SK-N-MC (cell line): ENCODE results near the gene SLC66A2.
"Not testable (repeated sequence)": the region's sequence is repeated elsewhere in the genome, so short reads cannot be mapped to it uniquely, and the experiment has no call there.

Experiments used
- DNase-seq: peaks from one replicate; pipeline ENCODE4 v3.0.0-alpha.2; 2011; ENCODE audit warnings: low read depth, low spot score
- H3K27ac ChIP-seq: fragments of 200-600 bp; sonication (generic); 2 replicates; pipeline ENCODE4 v1.5.1; 2016; ENCODE audit warnings: mixed run types
- H3K36me3 ChIP-seq: fragments of 200-600 bp; sonication (generic); 2 replicates; pipeline ENCODE4 v1.6.1; 2017; ENCODE audit warnings: antibody characterized with exemption, low read length, mixed read lengths; ENCODE audit not compliant: insufficient read depth
- H3K4me3 ChIP-seq: fragments of 200-600 bp; sonication (generic); 2 replicates; pipeline ENCODE4 v1.5.1; 2016
- H3K9ac ChIP-seq: fragments of 200-600 bp; sonication (generic); 2 replicates; pipeline ENCODE4 v1.8.0; 2017; ENCODE audit warnings: mixed run types, mixed read lengths; ENCODE audit not compliant: insufficient read length
- H3K9me3 ChIP-seq: fragments of 200-600 bp; sonication (generic); 2 replicates; pipeline ENCODE4 v1.6.1; 2017; ENCODE audit warnings: low read depth, mild to moderate bottlenecking, antibody characterized with exemption, low read length, moderate library complexity, mixed read lengths
- EZH2 ChIP-seq: fragments of 200-600 bp; sonication (generic); IDR thresholded peaks from one replicate; pipeline ENCODE4 v1.6.1; 2017; ENCODE audit warnings: antibody characterized with exemption
- FOXP2 ChIP-seq: optimal IDR thresholded peaks from 2 replicates; pipeline ENCODE3; 2011; ENCODE audit warnings: mild to moderate bottlenecking, moderate library complexity; ENCODE audit not compliant: insufficient read depth; ENCODE audit errors: extremely low read length, control extremely low read depth
- POLR2AphosphoS5 ChIP-seq: IDR thresholded peaks from 2 replicates; pipeline ENCODE4 v1.6.1; 2012; ENCODE audit warnings: mild to moderate bottlenecking, low read depth, low read length, borderline replicate concordance

The SLC66A2 gene

DNA sequence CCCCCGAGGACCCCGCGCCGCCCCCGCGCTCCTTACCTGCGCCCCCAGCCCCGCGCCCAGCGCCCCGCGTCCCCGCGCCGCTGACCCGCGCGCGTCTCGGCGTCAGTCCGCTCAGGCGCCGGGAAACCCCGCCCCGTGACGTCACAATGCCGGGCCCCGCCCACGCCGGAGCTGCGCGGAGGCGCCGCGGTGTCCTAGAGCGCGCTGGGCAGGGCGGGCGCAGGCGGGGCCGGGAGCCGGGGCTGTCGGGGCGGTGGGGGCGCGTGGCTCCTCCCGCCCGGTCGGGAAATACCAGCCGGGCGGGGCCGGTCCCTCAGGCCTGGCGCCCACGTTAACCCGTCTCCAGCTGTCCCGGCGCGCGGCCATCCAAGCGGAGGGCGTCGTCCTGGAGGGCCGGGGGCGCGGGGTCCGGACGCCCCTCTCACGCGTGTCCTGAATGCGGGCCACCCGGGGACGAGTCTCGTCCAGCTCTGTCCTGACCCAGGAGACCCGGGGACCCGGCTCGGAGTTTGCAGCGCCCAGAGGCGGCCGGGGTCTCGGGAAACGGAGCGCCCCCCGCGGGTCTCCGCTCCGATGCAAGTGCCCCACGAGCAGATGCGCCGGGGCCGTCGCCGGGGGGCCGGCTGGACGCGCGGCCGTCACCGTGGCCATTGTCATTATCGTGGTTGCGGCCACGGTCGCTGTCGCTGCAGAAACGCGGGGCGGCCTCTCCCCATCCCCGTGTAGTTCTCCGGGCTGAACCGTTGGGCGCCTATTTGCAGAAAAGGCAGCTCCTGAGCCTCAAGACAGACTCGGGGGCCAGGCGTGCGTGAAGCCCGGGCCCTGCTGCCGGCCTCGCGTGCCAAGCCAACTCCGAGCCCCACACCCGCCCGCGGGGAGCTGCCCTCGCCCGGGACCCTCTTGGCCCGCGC lies at the start of gene SLC66A2:
Gene SLC66A2, minus strand, starts transcription at position 109 of the 911 bp plus-strand sequence. CDS start 727 bp downstream, outside the sequence.
- no peaks in the 10 kb centered on the region for H3K9me3 ChIP-seq
- H3K27ac ChIP-seq = no peak within 1 kb of the TSS
- no peak for DNase-seq
- H3K36me3 ChIP-seq = peaks cover 3% of the 10 kb centered on the region; the same call in 1 of the 2 replicates
- H3K9ac ChIP-seq = peak within 1 kb of the TSS; percentile 73
- peak; percentile 39; the same call in 1 of the 2 replicates for TF ChIP-seq POLR2AphosphoS5
- TF ChIP-seq FOXP2 = no peak
- H3K4me3 ChIP-seq = peak within 1 kb of the TSS; percentile 80

DNA sequence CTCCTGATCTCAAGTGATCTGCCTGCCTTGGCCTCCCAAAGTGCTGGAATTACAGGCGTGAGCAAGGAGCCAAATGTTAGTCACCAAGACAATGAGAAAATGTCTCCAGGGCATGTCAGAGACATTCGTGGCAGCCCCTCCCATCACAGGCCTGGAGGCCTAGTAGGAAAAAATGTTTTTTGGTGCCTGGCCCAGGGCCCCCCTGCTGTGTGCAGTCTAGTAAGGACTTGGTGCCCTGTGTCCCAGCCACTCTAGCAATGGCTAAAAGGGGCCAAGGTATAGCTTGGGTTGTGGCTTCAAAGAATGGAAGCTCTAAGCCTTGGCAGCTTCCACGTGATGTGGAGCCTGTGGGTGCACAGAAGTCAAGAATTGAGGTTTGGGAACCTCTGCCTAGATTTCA lies 49.4 kb upstream of the SLC66A2 start:
- H3K36me3 ChIP-seq = no peaks in the 10 kb centered on the region
- H3K9me3 ChIP-seq = no peaks in the 10 kb centered on the region
- TF ChIP-seq FOXP2 (no peak), POLR2AphosphoS5 (no peak), EZH2 (no peak)
- H3K9ac ChIP-seq = no peak overlapping the region
- no peak for DNase-seq
- no peak overlapping the region for H3K4me3 ChIP-seq
- no peak overlapping the region for H3K27ac ChIP-seq

DNA sequence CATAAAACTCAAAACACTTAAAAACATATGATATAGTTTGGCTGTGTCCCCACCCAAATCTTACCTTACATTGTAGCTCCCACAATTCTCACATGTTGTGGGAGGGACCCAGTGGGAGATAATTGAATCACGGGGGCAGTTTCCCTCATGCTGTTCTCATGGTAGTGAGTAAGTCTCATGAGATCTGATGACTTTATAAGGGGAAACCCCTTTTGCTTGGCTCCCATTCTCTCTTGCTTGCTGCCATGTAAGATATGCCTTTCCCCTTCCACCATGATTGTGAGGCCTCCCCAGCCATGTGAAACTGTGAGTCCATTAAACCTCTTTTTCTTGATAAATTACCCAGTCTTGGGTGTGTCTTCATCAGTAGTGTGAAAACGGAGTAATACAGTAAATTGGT lies 48.2 kb upstream of the SLC66A2 start:
- H3K4me3 ChIP-seq, H3K36me3 ChIP-seq, DNase-seq: not testable (repeated sequence)

DNA sequence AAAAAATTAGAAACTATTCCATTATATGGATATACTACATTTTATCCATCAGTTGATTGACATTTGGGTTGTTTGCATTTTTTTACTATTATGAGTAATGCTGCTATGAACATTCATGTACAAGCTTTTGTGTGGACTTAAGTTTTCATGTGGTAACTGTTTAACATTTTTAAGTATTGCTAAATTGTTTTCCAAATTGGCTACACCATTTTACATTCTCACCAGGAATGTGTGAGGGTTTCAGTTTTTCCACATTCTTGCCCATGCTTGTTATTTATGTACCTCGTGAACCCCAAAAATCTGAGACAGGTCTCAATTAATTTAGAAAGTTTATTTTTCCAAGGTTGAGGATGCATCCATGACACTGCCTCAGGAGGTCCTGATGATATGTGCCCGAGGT lies 40.0 kb upstream of the SLC66A2 start:
- no peaks in the 10 kb centered on the region for H3K9me3 ChIP-seq
- H3K27ac ChIP-seq = no peak overlapping the region
- no peak overlapping the region for H3K4me3 ChIP-seq
- no peak for DNase-seq
- TF ChIP-seq FOXP2 (no peak), EZH2 (no peak)
- H3K9ac ChIP-seq = no peak overlapping the region
- peaks cover 3% of the 10 kb centered on the region; the same call in 1 of the 2 replicates for H3K36me3 ChIP-seq

More for the DNA sequence above, 48.2 kb upstream of the SLC66A2 start:
- not testable (repeated sequence) for H3K9ac ChIP-seq, H3K9me3 ChIP-seq, H3K27ac ChIP-seq

DNA sequence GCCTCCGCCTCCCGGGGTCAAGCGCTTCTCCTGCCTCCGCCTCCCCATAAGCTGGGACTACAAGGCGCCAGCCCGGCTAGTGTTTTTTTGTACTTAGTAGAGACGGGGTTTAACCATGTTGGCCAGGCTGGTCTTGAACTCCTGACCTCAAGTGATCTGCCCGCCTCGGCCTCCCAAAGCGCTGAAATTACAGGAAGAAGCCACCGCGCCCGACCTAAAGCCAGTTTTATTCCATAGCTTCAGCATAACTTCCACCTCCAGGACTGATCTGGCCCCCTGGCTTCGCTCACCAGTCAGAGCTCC lies 37.7 kb upstream of the SLC66A2 start:
- Histone ChIP-seq H3K27ac (peak overlapping the region; percentile 93; the same call in 1 of the 2 replicates), H3K36me3 (peaks cover 25% of the 10 kb centered on the region)
- no peak for TF ChIP-seq EZH2
- no peak for TF ChIP-seq POLR2AphosphoS5
- TF ChIP-seq FOXP2 = no peak

DNA sequence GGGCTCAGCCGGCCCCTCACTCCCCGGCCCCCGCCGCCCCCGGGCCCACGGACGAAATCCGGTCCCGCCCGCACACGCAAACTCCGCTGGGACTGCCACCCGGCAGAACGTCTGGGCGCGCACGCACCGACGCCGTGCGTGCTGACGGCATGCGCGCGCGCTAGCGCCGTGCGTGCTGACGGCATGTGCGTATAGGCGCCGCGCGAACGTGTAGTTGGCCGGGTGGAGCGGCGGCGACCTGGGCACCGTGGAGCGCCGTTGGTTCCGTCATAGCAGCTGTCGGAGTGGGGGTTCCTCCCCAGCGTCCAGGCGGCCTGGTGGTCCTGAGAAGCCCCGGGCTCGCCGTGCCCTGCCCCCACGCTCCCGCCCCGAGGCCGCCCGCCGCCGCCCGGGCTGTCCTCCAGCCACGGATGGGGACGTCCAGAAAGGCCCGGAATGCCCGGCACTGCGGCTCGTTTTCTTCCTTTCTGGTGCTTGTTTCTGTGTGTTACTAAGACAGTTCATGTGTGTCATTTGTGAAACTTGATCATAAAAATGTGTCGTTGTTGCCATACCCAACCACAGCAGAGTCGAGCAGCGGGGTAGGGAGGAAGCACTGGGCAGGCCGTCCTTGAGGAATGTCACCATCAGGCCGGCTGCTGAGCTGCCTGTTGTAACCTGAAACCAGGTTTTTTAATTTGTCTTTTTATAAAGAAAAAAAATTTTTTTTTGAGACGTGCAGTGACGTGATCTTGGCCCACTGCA lies 37.2 kb upstream of the SLC66A2 start, which contains the start of gene TXNL4A:
Gene TXNL4A, minus strand, starts transcription at position 113 of the 744 bp plus-strand sequence. CDS start 171 bp downstream, outside the sequence.
- peak within 1 kb of the TSS; percentile 84 for H3K4me3 ChIP-seq
- H3K9ac ChIP-seq = peak within 1 kb of the TSS; percentile 98
- DNase-seq = peak; percentile 32
- H3K9me3 ChIP-seq = no peaks in the 10 kb centered on the region
- H3K27ac ChIP-seq = peak within 1 kb of the TSS; percentile 93
- TF ChIP-seq EZH2 (no peak), FOXP2 (no peak), POLR2AphosphoS5 (peak; percentile 96)
- peaks cover 29% of the 10 kb centered on the region for H3K36me3 ChIP-seq

More for the DNA sequence above, 37.7 kb upstream of the SLC66A2 start:
- Histone ChIP-seq H3K4me3 (peak overlapping the region; percentile 84), H3K9ac (peak overlapping the region; percentile 98), H3K9me3 (no peaks in the 10 kb centered on the region)
- DNase-seq = no peak

DNA sequence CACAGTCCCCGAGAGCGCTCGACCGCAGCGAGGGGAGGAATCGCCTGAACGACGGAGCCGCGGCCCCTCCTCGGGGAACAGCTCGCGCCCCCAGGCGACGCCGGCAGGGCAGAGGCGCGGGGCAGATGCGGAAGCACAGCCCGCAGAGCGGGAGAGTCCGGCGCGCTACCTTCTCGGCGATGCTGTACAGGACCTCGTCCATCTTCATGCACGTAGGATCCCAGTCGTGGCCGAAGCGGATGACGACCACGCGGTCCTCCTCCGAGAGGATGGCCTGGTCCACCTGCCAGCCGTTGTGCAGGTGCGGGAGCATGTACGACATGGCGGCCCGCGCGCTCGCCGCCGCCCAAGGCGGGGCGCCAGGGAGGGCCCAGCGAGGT lies 36.6 kb upstream of the SLC66A2 start:
- DNase-seq = no peak
- TF ChIP-seq POLR2AphosphoS5 = no peak
- TF ChIP-seq EZH2 = no peak
- no peak for TF ChIP-seq FOXP2
- H3K27ac ChIP-seq = no peak overlapping the region; the same call in 1 of the 2 replicates
- peak overlapping the region; percentile 98 for H3K9ac ChIP-seq
- H3K36me3 ChIP-seq = peaks cover 35% of the 10 kb centered on the region
- H3K9me3 ChIP-seq = no peaks in the 10 kb centered on the region
- H3K4me3 ChIP-seq = peak overlapping the region; percentile 84

DNA sequence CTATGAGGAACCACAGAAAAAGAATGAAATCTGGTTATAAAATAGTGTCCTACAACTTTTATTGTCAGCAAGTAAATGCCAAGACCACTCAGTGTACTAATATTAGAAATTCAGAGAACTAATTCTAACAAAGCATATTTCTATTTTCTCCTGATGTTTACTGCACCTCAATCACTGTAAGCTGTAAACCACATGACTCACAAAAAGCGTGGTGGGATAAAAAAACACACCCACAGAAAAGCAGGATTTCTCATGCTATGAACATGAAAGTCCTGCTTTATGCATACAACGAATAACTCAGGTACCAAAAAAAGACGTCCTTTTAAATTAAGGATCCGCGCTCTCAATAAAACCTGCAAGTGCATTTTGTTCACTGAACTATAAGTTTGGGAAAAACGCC lies 36.1 kb upstream of the SLC66A2 start:
- Histone ChIP-seq H3K27ac (no peak overlapping the region), H3K9me3 (no peaks in the 10 kb centered on the region), H3K4me3 (peak overlapping the region; percentile 84), H3K9ac (peak overlapping the region; percentile 98), H3K36me3 (peaks cover 35% of the 10 kb centered on the region)
- no peak for DNase-seq
- TF ChIP-seq EZH2 (no peak), POLR2AphosphoS5 (no peak), FOXP2 (no peak)

DNA sequence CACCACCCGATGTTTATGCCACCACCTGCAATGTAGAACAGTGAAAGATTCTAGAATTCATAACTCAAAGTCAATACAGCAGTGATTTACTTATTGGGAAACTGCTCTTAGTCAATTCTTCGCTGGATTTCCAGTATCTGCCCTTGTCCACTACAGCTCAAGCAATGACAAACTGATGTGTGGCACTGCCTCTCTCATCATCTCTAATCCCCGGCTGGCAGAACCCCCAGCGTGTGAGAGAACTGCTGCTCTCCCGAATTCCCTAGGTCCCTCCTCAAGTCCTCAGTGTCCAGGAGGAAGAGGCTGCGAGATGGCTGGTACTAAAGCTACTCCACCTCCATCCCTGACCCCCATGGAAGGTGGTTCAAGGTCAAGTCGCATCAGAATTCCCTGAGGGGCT lies 35.3 kb upstream of the SLC66A2 start:
- Histone ChIP-seq H3K27ac (no peak overlapping the region), H3K36me3 (peaks cover 35% of the 10 kb centered on the region), H3K9ac (peak overlapping the region; percentile 98), H3K9me3 (no peaks in the 10 kb centered on the region), H3K4me3 (peak overlapping the region; percentile 84)
- no peak for DNase-seq
- no peak for TF ChIP-seq FOXP2
- no peak for TF ChIP-seq EZH2
- TF ChIP-seq POLR2AphosphoS5 = no peak
